Activated CD4-positive, alpha-beta T cell treated with anti-CD3 and anti-CD28 coated beads for 1 hour (primary cell): ENCODE results near the gene PAMR1.
"Not testable (repeated sequence)": the region's sequence is repeated elsewhere in the genome, so short reads cannot be mapped to it uniquely, and the experiment has no call there.

Experiments
- DNase-seq: peaks from one replicate; pipeline ENCODE4 v3.0.0-alpha.2; 2020

The PAMR1 gene, protein sequence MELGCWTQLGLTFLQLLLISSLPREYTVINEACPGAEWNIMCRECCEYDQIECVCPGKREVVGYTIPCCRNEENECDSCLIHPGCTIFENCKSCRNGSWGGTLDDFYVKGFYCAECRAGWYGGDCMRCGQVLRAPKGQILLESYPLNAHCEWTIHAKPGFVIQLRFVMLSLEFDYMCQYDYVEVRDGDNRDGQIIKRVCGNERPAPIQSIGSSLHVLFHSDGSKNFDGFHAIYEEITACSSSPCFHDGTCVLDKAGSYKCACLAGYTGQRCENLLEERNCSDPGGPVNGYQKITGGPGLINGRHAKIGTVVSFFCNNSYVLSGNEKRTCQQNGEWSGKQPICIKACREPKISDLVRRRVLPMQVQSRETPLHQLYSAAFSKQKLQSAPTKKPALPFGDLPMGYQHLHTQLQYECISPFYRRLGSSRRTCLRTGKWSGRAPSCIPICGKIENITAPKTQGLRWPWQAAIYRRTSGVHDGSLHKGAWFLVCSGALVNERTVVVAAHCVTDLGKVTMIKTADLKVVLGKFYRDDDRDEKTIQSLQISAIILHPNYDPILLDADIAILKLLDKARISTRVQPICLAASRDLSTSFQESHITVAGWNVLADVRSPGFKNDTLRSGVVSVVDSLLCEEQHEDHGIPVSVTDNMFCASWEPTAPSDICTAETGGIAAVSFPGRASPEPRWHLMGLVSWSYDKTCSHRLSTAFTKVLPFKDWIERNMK

DNA sequence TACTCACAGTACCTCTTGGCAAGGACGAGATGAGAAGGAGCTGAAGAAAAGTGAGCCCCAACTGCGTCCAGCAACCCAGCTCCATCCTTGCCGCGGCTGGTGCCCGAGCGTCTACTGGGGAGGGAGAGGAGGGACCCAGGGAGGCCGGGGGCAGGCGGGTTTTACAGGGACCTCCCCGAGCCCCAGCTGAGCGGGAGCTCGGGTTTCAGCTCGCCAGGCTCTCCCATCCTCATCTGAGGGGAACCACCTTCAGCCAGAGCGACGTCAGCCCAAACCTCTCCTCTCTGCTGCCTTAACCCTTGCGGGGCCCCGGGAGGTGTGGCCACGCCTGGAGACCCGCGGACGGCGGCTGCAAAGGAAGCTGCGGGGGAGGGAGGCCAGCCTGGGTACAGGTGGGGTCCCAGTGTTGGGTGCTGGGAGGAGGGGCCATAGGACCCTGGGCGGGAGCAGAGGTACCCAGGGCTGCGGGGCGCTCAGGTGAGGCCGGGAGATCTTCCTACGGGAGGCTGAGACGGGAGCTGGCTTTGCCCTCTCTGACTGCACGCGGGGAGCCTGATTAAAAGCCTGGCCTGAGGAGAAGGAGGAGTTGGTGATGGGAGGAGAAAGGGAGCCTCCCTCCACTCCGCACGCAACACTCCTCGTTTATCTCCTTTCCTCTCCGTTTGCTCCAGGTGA, at the start of gene PAMR1:
TSS of gene PAMR1 (minus strand) at position 116 of the 675 bp plus-strand sequence. CDS start at position 85, 31 bp downstream.
- no peak for DNase-seq

DNA sequence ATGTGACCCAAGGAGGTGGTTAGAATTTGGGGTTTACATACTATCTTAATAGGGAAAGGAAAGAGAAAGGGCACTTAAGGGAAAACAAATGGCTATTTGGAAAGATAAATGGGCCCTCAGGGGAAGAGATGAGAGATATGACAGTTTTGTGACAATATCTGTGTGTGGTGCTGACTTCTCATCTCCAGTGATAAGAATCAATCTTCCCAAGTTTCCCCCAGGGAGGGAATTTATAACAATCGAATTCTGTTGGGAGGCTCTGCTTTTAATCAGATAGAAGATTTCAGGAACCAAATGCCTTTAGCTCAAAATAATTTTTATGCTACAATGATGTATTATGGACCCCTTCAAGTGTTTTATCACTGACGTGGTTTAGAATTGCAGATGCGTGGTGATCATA, 46.3 kb upstream of the PAMR1 start:
- no peak for DNase-seq

- no peak for DNase-seq
Observed at GRCh38 chr11:35567737-35568465, 42.5 kb upstream of the PAMR1 start.

- DNase-seq: no peak
Observed at GRCh38 chr11:35566885-35567284, 41.5 kb upstream of the PAMR1 start.

- no peak for DNase-seq
Observed at GRCh38 chr11:35566181-35566580, 40.8 kb upstream of the PAMR1 start.

- no peak for DNase-seq
Observed at GRCh38 chr11:35564245-35564595, 38.8 kb upstream of the PAMR1 start.

GRCh38 chr11:35563484-35564244, 38.2 kb upstream of the PAMR1 start:
- DNase-seq: no peak

GRCh38 chr11:35559949-35560348, 34.5 kb upstream of the PAMR1 start:
- DNase-seq: no peak

- DNase-seq: no peak
Observed at GRCh38 chr11:35558513-35558912, 33.1 kb upstream of the PAMR1 start.

DNA sequence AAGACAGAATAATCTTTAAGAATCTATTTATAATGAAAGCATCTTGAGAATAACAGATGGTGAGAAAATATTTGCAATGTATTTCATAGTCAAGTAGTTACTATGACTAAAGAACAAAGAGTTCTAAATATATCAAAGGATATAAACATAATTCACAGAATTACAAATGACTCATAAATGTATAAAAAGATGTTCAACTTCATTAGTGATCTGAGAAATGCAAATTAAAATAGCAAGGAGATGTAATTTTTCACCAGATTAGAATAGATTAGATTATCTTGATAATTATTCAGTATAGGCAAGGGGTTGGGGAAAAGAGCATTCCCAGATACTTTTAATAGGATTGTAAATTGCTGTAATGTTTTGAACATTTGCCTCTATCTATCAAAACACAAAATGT, 30.1 kb upstream of the PAMR1 start:
- DNase-seq: no peak

- no peak for DNase-seq
Observed at GRCh38 chr11:35554491-35555437, 29.3 kb upstream of the PAMR1 start.

GRCh38 chr11:35553831-35554230, 28.4 kb upstream of the PAMR1 start:
- no peak for DNase-seq

GRCh38 chr11:35553021-35553420, 27.6 kb upstream of the PAMR1 start:
- no peak for DNase-seq

- no peak for DNase-seq
Observed at GRCh38 chr11:35552616-35553015, 27.2 kb upstream of the PAMR1 start.

- no peak for DNase-seq
Observed at GRCh38 chr11:35550374-35551036, 25.1 kb upstream of the PAMR1 start.

GRCh38 chr11:35549787-35550186, 24.4 kb upstream of the PAMR1 start:
- no peak for DNase-seq

DNA sequence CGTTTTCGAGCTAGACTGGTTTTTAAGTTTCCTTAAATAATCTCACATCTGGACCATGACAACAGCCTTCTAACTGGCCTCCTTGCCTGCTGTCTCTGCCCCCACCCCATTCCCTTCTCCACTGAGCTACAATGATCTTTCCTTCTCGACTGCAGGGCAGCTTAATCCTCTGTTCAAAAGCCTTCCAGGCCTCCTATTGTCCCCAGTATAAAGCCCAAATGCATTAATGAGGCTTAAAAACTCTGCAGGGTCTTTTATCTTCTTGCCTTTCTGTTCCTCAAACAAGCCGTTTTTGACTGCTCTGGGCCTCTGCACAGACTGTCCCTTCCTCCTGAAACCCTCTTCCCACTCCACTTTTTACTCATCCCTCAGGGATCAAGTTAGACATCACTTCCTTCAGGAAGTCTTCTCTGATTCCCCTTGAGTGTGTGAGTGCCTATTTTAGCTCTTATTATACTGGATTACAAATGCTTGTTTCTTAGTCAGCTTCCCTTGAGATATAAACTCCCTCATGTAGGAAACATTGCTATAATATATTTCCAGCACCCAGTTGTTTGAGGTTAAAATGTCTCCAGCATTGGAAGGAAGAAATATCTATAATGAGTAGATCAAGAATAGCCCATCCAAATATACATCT, 23.6 kb upstream of the PAMR1 start:
- no peak for DNase-seq

- DNase-seq: not testable (repeated sequence)
Observed at GRCh38 chr11:35547995-35548394, 22.6 kb upstream of the PAMR1 start.

DNA sequence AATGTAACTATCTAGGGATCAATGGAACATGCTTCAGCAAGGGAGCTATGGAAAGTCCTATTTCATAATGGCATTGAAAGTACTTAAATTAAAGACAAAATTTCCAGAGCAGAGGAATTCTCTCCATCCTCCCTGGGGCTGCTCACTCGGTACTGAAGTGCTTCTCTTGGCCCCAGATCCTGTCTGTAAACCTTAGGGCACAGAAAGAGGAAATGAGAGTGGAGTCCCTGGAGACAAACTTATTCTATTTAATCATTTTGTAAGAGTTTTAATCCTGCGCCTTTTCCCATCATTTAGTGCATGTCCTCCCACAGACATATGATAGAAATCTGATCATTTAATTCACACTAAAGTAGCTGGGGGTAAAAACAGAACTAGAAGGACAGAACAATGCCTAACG, 20.9 kb upstream of the PAMR1 start:
- no peak for DNase-seq

- DNase-seq: no peak
Observed at GRCh38 chr11:35545391-35546003, 20.1 kb upstream of the PAMR1 start.
